SK-N-SH treated with all-trans-retinoic acid at 6 μM for 48 hours (cell line): ENCODE measurements around the gene MYO7A.

Source experiments
- ARNTL ChIP-seq: fragments of 450-650 bp; formaldehyde crosslinking; IDR thresholded peaks from 2 replicates; pipeline ENCODE4 v1.5.0; 2020; ENCODE audit warnings: low read depth, mild to moderate bottlenecking, moderate library complexity, borderline replicate concordance
- GLIS3 ChIP-seq: fragments of 250-450 bp; sonication (Bioruptor Pico); IDR thresholded peaks from 2 replicates; pipeline ENCODE4 v1.5.0; 2020; ENCODE audit warnings: mild to moderate bottlenecking, moderate library complexity
- ISL1 ChIP-seq: fragments of 250-450 bp; sonication (Bioruptor Pico); IDR thresholded peaks from 2 replicates; pipeline ENCODE4 v2.1.2; 2022; ENCODE audit warnings: mild to moderate bottlenecking, moderate library complexity
- SNAI2 ChIP-seq: fragments of 250-450 bp; sonication (Bioruptor Pico); IDR thresholded peaks from 2 replicates; pipeline ENCODE4 v1.5.0; 2020; ENCODE audit warnings: mild to moderate bottlenecking, moderate library complexity
- ZC3H10 ChIP-seq: fragments of 250-450 bp; sonication (Bioruptor Pico); IDR thresholded peaks from 2 replicates; pipeline ENCODE4 v1.5.1; 2021; ENCODE audit warnings: mild to moderate bottlenecking, moderate library complexity
- ZFP3 ChIP-seq: fragments of 250-450 bp; sonication (Bioruptor Pico); IDR thresholded peaks from 2 replicates; pipeline ENCODE4 v1.5.0; 2020; ENCODE audit warnings: mild to moderate bottlenecking, moderate library complexity
- ZFP30 ChIP-seq: fragments of 450-650 bp; formaldehyde crosslinking; IDR thresholded peaks from 2 replicates; pipeline ENCODE4 v1.5.0; 2022; ENCODE audit warnings: mild to moderate bottlenecking, moderate library complexity
- ZNF70 ChIP-seq: fragments of 450-650 bp; formaldehyde crosslinking; IDR thresholded peaks from 2 replicates; pipeline ENCODE4 v1.5.0; 2020; ENCODE audit warnings: mild to moderate bottlenecking, moderate library complexity
- TF ChIP-seq, protein P1 (sequence below): fragments of 250-450 bp; sonication (Bioruptor Pico); IDR thresholded peaks from 2 replicates; pipeline ENCODE4 v1.5.1; 2021; ENCODE audit warnings: mild to moderate bottlenecking, moderate library complexity
- TF ChIP-seq, protein P2 (sequence below): fragments of 250-450 bp; sonication (Bioruptor Pico); IDR thresholded peaks from 2 replicates; pipeline ENCODE4 v1.8.0; 2020; ENCODE audit warnings: mild to moderate bottlenecking, moderate library complexity, borderline replicate concordance
- TF ChIP-seq, protein P3 (sequence below): fragments of 250-450 bp; sonication (Bioruptor Pico); IDR thresholded peaks from 2 replicates; pipeline ENCODE4 v1.5.1; 2020; ENCODE audit warnings: low read depth, mild to moderate bottlenecking, moderate library complexity

DNA sequence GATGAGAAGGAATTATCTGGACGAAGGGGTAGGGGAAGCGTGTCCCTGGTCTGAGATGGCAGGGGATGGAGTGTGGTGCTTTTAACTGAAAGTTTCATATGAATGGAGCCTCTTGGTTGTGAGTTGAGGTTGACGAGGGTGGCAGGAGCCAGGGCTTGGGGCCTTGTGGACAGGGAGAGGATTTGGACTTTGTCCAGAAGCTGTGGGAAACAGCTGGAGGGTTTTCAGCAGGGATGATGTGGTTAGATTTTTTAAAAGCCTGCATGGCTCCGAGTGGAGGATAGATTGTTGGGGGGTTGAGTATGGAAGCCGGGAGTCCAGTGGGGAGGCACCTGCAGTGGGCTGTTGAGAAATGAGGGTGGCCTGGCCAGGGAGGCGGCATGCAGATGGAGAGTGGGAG lies 24.8 kb downstream of the MYO7A start:
- no peak for TF ChIP-seq GLIS3 (CRISPR knock-in tag)
- TF ChIP-seq SNAI2 (CRISPR knock-in tag): no peak
- TF ChIP-seq, protein P1, sequence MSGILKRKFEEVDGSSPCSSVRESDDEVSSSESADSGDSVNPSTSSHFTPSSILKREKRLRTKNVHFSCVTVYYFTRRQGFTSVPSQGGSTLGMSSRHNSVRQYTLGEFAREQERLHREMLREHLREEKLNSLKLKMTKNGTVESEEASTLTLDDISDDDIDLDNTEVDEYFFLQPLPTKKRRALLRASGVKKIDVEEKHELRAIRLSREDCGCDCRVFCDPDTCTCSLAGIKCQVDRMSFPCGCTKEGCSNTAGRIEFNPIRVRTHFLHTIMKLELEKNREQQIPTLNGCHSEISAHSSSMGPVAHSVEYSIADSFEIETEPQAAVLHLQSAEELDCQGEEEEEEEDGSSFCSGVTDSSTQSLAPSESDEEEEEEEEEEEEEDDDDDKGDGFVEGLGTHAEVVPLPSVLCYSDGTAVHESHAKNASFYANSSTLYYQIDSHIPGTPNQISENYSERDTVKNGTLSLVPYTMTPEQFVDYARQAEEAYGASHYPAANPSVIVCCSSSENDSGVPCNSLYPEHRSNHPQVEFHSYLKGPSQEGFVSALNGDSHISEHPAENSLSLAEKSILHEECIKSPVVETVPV: no peak
- TF ChIP-seq ARNTL (CRISPR knock-in tag): no peak
- TF ChIP-seq ZFP30 (CRISPR knock-in tag): no peak
- TF ChIP-seq, protein P2, sequence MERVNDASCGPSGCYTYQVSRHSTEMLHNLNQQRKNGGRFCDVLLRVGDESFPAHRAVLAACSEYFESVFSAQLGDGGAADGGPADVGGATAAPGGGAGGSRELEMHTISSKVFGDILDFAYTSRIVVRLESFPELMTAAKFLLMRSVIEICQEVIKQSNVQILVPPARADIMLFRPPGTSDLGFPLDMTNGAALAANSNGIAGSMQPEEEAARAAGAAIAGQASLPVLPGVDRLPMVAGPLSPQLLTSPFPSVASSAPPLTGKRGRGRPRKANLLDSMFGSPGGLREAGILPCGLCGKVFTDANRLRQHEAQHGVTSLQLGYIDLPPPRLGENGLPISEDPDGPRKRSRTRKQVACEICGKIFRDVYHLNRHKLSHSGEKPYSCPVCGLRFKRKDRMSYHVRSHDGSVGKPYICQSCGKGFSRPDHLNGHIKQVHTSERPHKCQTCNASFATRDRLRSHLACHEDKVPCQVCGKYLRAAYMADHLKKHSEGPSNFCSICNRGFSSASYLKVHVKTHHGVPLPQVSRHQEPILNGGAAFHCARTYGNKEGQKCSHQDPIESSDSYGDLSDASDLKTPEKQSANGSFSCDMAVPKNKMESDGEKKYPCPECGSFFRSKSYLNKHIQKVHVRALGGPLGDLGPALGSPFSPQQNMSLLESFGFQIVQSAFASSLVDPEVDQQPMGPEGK (CRISPR knock-in tag): no peak
- no peak for TF ChIP-seq ZFP3 (CRISPR knock-in tag)
- TF ChIP-seq ZNF70 (CRISPR knock-in tag): no peak
- no peak for TF ChIP-seq ZC3H10 (CRISPR knock-in tag)
- TF ChIP-seq, protein P3, sequence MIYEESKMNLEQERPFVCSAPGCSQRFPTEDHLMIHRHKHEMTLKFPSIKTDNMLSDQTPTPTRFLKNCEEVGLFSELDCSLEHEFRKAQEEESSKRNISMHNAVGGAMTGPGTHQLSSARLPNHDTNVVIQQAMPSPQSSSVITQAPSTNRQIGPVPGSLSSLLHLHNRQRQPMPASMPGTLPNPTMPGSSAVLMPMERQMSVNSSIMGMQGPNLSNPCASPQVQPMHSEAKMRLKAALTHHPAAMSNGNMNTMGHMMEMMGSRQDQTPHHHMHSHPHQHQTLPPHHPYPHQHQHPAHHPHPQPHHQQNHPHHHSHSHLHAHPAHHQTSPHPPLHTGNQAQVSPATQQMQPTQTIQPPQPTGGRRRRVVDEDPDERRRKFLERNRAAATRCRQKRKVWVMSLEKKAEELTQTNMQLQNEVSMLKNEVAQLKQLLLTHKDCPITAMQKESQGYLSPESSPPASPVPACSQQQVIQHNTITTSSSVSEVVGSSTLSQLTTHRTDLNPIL (CRISPR knock-in tag): no peak
- TF ChIP-seq ISL1 (CRISPR knock-in tag): no peak
